B cell (primary cell): ENCODE results near the gene TTC22. TPM values are rescaled to one million over a fixed set of nuclear protein-coding genes. Genes with fewer than 3 reads are reported as not detected.

Experiments
- ATAC-seq: fragments of 200-7000 bp; cut with Tn5 transposase; one replicate; pipeline ENCODE4 v1.10.0; 2021; ENCODE audit warnings: low read depth, mild to moderate bottlenecking, moderate number of reproducible peaks, moderate library complexity
- CTCF ChIA-PET: fragments of 350-600 bp; sonication (Branson Sonifier 250); formaldehyde crosslinking; loops from one replicate; lab custom pipeline; 2021; ENCODE audit warnings: antibody characterized with exemption, inconsistent platforms; lab: Charles Lee
- POLR2A ChIA-PET: fragments of 350-600 bp; sonication (Branson Sonifier 250); formaldehyde crosslinking; loops from one replicate; lab custom pipeline; 2021; ENCODE audit warnings: antibody characterized with exemption; lab: Charles Lee
- DNase-seq: peaks from one replicate; pipeline ENCODE4 v3.0.0; 2013
- H2AFZ ChIP-seq: 2 replicates; pipeline ENCODE4 v1.6.1; 2012; ENCODE audit warnings: mild to moderate bottlenecking, low read depth, low read length; ENCODE audit not compliant: insufficient read depth, poor library complexity, severe bottlenecking
- H3K27ac ChIP-seq, 2 donors: 1 replicate in 1 of 2; 2 replicates in 1 of 2; pipeline ENCODE4 v1.5.1; 2012 to 2013; ENCODE audit warnings: low read length in 2 of 2, mild to moderate bottlenecking in 2 of 2, moderate library complexity in 1 of 2
- H3K27me3 ChIP-seq, 4 experiments: fragments of 200-600 bp in 1 of 4; sonication (generic) in 1 of 4; replicated peaks in 1 of 4; 1 replicate in 2 of 4; 2 replicates in 2 of 4; pipeline versions ENCODE4 v1.6.1 to v1.7.0; 2013 to 2016; ENCODE audit warnings: low read length in 3 of 4, mild to moderate bottlenecking in 2 of 4, mixed read lengths in 1 of 4, moderate library complexity in 1 of 4; ENCODE audit not compliant: insufficient read depth in 4 of 4, control insufficient read depth in 3 of 4; ENCODE audit errors: control extremely low read depth in 1 of 4
- H3K36me3 ChIP-seq, 2 experiments: replicated peaks in 1 of 2; 1 replicate in 1 of 2; 2 replicates in 1 of 2; pipeline versions ENCODE4 v1.6.1 to v1.7.1; 2013; ENCODE audit warnings: low read length in 1 of 2; ENCODE audit not compliant: insufficient read depth in 2 of 2, control insufficient read depth in 1 of 2; ENCODE audit errors: control extremely low read depth in 1 of 2, extremely low read depth in 1 of 2
- H3K4me1 ChIP-seq, 2 donors: fragments of 200-600 bp in 1 of 2; sonication (generic) in 1 of 2; 1 replicate in 1 of 2; 2 replicates in 1 of 2; pipeline versions ENCODE4 v1.5.1 to v1.6.1; 2013 to 2017; ENCODE audit warnings: low read length in 2 of 2; ENCODE audit not compliant: control insufficient read depth in 2 of 2, insufficient read depth in 2 of 2
- H3K4me2 ChIP-seq: replicated peaks from 2 replicates; pipeline ENCODE3; 2012; ENCODE audit warnings: mild to moderate bottlenecking, low read depth, low read length; ENCODE audit not compliant: poor library complexity, severe bottlenecking
- H3K4me3 ChIP-seq, 5 experiments: fragments of 200-600 bp in 1 of 5; sonication (generic) in 1 of 5; 1 replicate in 3 of 5; 2 replicates in 2 of 5; pipeline versions ENCODE4 v1.5.1 to v1.7.0; 2011 to 2016; ENCODE audit warnings: low read length in 4 of 5, mild to moderate bottlenecking in 4 of 5, low read depth in 2 of 5, control low read depth in 1 of 5, moderate library complexity in 1 of 5; ENCODE audit not compliant: insufficient read depth in 1 of 5; ENCODE audit errors: control extremely low read depth in 1 of 5, extremely low read depth in 1 of 5
- H3K79me2 ChIP-seq: fragments of 200-600 bp; sonication (generic); one replicate; pipeline ENCODE4 v1.6.0; 2016; ENCODE audit warnings: low read length; ENCODE audit not compliant: control insufficient read depth, insufficient read depth
- H3K9ac ChIP-seq: fragments of 200-600 bp; sonication (generic); 2 replicates; pipeline ENCODE4 v1.6.1; 2017; ENCODE audit warnings: mild to moderate bottlenecking, low read length, moderate library complexity
- H3K9me3 ChIP-seq, 3 donors: one replicate each; pipeline versions ENCODE4 v1.6.1 to v1.7.1; 2013; ENCODE audit warnings: low read length in 2 of 3; ENCODE audit not compliant: control insufficient read depth in 2 of 3, insufficient read depth in 1 of 3; ENCODE audit errors: control extremely low read depth in 1 of 3
- H4K20me1 ChIP-seq: 2 replicates; pipeline ENCODE4 v1.6.0; 2012; ENCODE audit warnings: mild to moderate bottlenecking, low read length; ENCODE audit not compliant: insufficient read depth, control insufficient read depth, poor library complexity, severe bottlenecking
- H3K27ac Mint-ChIP-seq: one replicate; pipeline ENCODE4 v1.8.0; 2021; ENCODE audit warnings: mixed read lengths
- H3K27me3 Mint-ChIP-seq: one replicate; pipeline ENCODE4 v1.8.0; 2021; ENCODE audit warnings: mixed read lengths
- H3K4me1 Mint-ChIP-seq: one replicate; pipeline ENCODE4 v1.8.0; 2021; ENCODE audit warnings: mixed read lengths
- H3K4me3 Mint-ChIP-seq: one replicate; pipeline ENCODE4 v1.8.0; 2021; ENCODE audit warnings: mixed read lengths
- H3K9me3 Mint-ChIP-seq: one replicate; pipeline ENCODE4 v1.8.0; 2022; ENCODE audit warnings: mixed read lengths; ENCODE audit not compliant: insufficient read depth
- CTCF ChIP-seq: fragments of 200-600 bp; IDR thresholded peaks from one replicate; pipeline ENCODE4 v1.8.0; 2022; ENCODE audit warnings: antibody characterized with exemption, mild to moderate bottlenecking
- EZH2 ChIP-seq: IDR thresholded peaks from 2 replicates; pipeline ENCODE4 v1.6.1; 2012; ENCODE audit warnings: borderline replicate concordance, low read depth, mild to moderate bottlenecking, moderate library complexity, low read length; ENCODE audit not compliant: insufficient read depth, poor library complexity, severe bottlenecking
- whole genome bisulfite sequencing: methylation state at CpG from one replicate; pipeline ENCODE4 v1.1.5; 2013; ENCODE audit warnings: missing lambda C conversion rate; ENCODE audit not compliant: insufficient coverage; 5-methylcytosine and 5-hydroxymethylcytosine counted together
- intact Hi-C: fragments of 100-400 bp; cut with micrococcal nuclease; formaldehyde crosslinking; loops from one replicate; pipeline ENCODE4 v1.10.0; 2022
- polyA plus RNA-seq: library from polyadenylated mRNA; depleted of rRNA; stranded (reverse); fragments of >200 nt; gene quantifications from 2 replicates; pipeline ENCODE4 v1.2.3, GENCODE V29; 2012
- total RNA-seq, 2 donors: library from RNA; stranded (reverse); fragments of 120-200 nt in 1 of 2; gene quantifications; 1 replicate in 1 of 2; 2 replicates in 1 of 2; pipeline versions ENCODE4 v1.2.3 to v1.2.4, GENCODE V29; 2013 to 2022

Gene TTC22
- total and polyA plus RNA-seq, 2 donors (not counting 1 experiment from before 2014, with no cell fraction given): 7.8 to 10.9 TPM

GRCh38 chr1:54796902-54797301 lies 4.2 kb downstream of the TTC22 start:
- H3K9me3 Mint-ChIP-seq: peaks cover under 1% of the 10 kb centered on the region
- ATAC-seq (no peak), DNase-seq (no peak)
- peaks cover 0 to 3% of the 10 kb centered on the region in 2 experiments for H3K36me3 ChIP-seq
- H3K4me3 ChIP-seq: no peak overlapping the region
- H3K4me1 Mint-ChIP-seq: peaks cover 29% of the 10 kb centered on the region
- TF ChIP-seq CTCF: no peak
- TF ChIP-seq EZH2: no peak
- no peak overlapping the region for H3K4me2 ChIP-seq
- no peak overlapping the region for H3K9ac ChIP-seq
- no peaks in the 10 kb centered on the region for H3K27me3 ChIP-seq
- CTCF ChIA-PET: no interaction called here
- WGBS: 73% methylated on average over 2 of the region's 2 CpGs
- H3K9me3 ChIP-seq: peaks cover 0 to 11% (median 3%) of the 10 kb centered on the region in 3 donors
- peaks cover 9% of the 10 kb centered on the region for H4K20me1 ChIP-seq
- no peaks in the 10 kb centered on the region for H3K27me3 Mint-ChIP-seq
- H3K27ac ChIP-seq: no peak overlapping the region
- H3K4me3 Mint-ChIP-seq: no peak overlapping the region
- H3K79me2 ChIP-seq: peaks cover 7% of the 10 kb centered on the region
- intact Hi-C loops: no loop called here
- H3K4me1 ChIP-seq: peaks cover 24 to 29% of the 10 kb centered on the region in 2 donors
- POLR2A ChIA-PET: no interaction called here
- no peak overlapping the region for H3K27ac Mint-ChIP-seq
- no peak overlapping the region for H2AFZ ChIP-seq

- H3K4me2 ChIP-seq: no peak overlapping the region
- ChIA-PET POLR2A (no interaction called here), CTCF (interaction anchor here (0.7 kb wide), 1 partner anchor 21 kb away, joined by 4 read pairs; no protein-coding TSS in a partner anchor)
- no peak overlapping the region for H3K9ac ChIP-seq
- no peak for DNase-seq
- H3K27me3 Mint-ChIP-seq: no peaks in the 10 kb centered on the region
- H3K27ac ChIP-seq: no peak overlapping the region
- H3K9me3 Mint-ChIP-seq: peaks cover 3% of the 10 kb centered on the region
- no peak for ATAC-seq
- intact Hi-C loops: no loop called here
- WGBS: 96% methylated on average over 17 of the region's 18 CpGs
- H3K4me3 ChIP-seq: no peak overlapping the region
- H3K9me3 ChIP-seq: peaks cover 0 to 13% (median 4%) of the 10 kb centered on the region in 3 donors
- peaks cover 20 to 23% of the 10 kb centered on the region in 2 donors for H3K4me1 ChIP-seq
- no peak for TF ChIP-seq EZH2
- TF ChIP-seq CTCF: no peak
- no peak overlapping the region for H2AFZ ChIP-seq
- peaks cover 9% of the 10 kb centered on the region for H4K20me1 ChIP-seq
- peaks cover 0 to 3% of the 10 kb centered on the region in 2 experiments for H3K36me3 ChIP-seq
- peaks cover 21% of the 10 kb centered on the region for H3K4me1 Mint-ChIP-seq
- no peak overlapping the region for H3K27ac Mint-ChIP-seq
- H3K79me2 ChIP-seq: peaks cover 7% of the 10 kb centered on the region
- no peak overlapping the region for H3K4me3 Mint-ChIP-seq
- H3K27me3 ChIP-seq: no peaks in the 10 kb centered on the region
These were observed 5.2 kb downstream of the TTC22 start for GRCh38 chr1:54795841-54796468.
